Measurements from ENCODE around the gene PTPRM. TPM values are rescaled to one million over a fixed set of nuclear protein-coding genes. Genes with fewer than 3 reads are reported as not detected.

PTPRM gene
- total RNA-seq, 1 experiment from 2014 or later = 6.2 TPM

DNA sequence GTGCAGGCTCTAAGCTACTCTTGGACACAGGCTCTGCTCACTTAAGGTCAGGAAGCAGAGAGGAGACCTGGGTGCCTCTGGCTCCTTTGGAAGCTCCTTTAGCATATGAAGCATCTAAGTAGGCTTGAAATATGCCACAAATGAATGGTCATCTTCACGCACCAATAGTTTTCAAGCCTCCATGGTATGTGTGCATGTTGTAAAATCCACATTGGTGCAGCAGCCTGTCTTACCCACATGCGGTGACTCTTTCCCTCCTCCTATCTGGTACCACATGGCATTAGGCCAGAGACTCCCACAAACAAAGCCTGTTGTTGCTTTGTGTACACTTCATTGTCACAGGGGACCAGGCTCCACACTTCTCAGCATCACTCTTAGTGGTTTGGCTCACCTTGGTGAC lies 599.9 kb downstream of the PTPRM start:
- WGBS (ENCODE audit: extremely low coverage, insufficient read length, low lambda C conversion rate) = no CpG with 5 or more reads among the region's 2 CpGs
- no peaks in the 10 kb centered on the region for H3K27me3 ChIP-seq (ENCODE audit: insufficient read depth, low read length)
- no peaks in the 10 kb centered on the region for H3K4me1 ChIP-seq (ENCODE audit: insufficient read depth, low read length)
- H3K23me2 ChIP-seq (ENCODE audit: insufficient read length, low read depth, low read length, poor library complexity, severe bottlenecking) = no peaks in the 10 kb centered on the region
- H3K4me1 Mint-ChIP-seq = peaks cover 0 to 5% of the 10 kb centered on the region in 2 experiments; a peak in 2 of 4 replicates
- no peak overlapping the region for H3K18ac ChIP-seq (ENCODE audit: insufficient read length, low read depth, low read length)
- DNase-seq = no peak
- no peak overlapping the region for H4K91ac ChIP-seq (ENCODE audit: insufficient read length, low read depth, low read length)
- H2AK5ac ChIP-seq (ENCODE audit: insufficient read length, low read length) = no peak overlapping the region
- H3K4ac ChIP-seq (ENCODE audit: low read depth, low read length) = no peak overlapping the region
- no peak overlapping the region for H2AFZ ChIP-seq (ENCODE audit: low read length)
- TF ChIP-seq, protein P1, sequence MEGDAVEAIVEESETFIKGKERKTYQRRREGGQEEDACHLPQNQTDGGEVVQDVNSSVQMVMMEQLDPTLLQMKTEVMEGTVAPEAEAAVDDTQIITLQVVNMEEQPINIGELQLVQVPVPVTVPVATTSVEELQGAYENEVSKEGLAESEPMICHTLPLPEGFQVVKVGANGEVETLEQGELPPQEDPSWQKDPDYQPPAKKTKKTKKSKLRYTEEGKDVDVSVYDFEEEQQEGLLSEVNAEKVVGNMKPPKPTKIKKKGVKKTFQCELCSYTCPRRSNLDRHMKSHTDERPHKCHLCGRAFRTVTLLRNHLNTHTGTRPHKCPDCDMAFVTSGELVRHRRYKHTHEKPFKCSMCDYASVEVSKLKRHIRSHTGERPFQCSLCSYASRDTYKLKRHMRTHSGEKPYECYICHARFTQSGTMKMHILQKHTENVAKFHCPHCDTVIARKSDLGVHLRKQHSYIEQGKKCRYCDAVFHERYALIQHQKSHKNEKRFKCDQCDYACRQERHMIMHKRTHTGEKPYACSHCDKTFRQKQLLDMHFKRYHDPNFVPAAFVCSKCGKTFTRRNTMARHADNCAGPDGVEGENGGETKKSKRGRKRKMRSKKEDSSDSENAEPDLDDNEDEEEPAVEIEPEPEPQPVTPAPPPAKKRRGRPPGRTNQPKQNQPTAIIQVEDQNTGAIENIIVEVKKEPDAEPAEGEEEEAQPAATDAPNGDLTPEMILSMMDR (conservative IDR thresholded peaks at IDR 0.05) = no peak
- H3K27ac ChIP-seq (ENCODE audit: insufficient read length, low read depth, low read length) = no peak overlapping the region
- 0 out of 7 replicates have a peak overlapping the region, but pooled peaks of 1 of the 3 experiments have one; percentile 66 for H3K27ac Mint-ChIP-seq
- H3K4me3 Mint-ChIP-seq = no peak overlapping the region
- no peak overlapping the region for H2BK120ac ChIP-seq (ENCODE audit: low read depth, low read length, poor library complexity, severe bottlenecking)
- no peak overlapping the region for H3K4me2 ChIP-seq (ENCODE audit: insufficient read depth, insufficient read length, low read length)
- H2BK12ac ChIP-seq (ENCODE audit: insufficient read length, low read depth, low read length) = no peak overlapping the region
- H2BK20ac ChIP-seq (ENCODE audit: low read depth, low read length, poor library complexity, severe bottlenecking) = no peak overlapping the region
- no peak overlapping the region for H2BK5ac ChIP-seq (ENCODE audit: insufficient read length, low read length)
- no peaks in the 10 kb centered on the region for H3K79me2 ChIP-seq (ENCODE audit: insufficient read depth, low read length)
- H3K9me3 ChIP-seq (ENCODE audit: control insufficient read depth, low read depth, low read length) = no peaks in the 10 kb centered on the region
- H3K36me3 Mint-ChIP-seq (ENCODE audit: insufficient read depth in 1 of 3, low read depth in 3 of 3) = no peaks in the 10 kb centered on the region
- H3K79me1 ChIP-seq (ENCODE audit: insufficient read depth, low read depth, low read length, poor library complexity, severe bottlenecking) = no peaks in the 10 kb centered on the region
- no peak overlapping the region for H3K56ac ChIP-seq (ENCODE audit: insufficient read length, low read depth, low read length)
- no peak overlapping the region for H3K23ac ChIP-seq (ENCODE audit: insufficient read length, low read depth, low read length)
- H2BK15ac ChIP-seq (ENCODE audit: low read depth, low read length) = no peak overlapping the region
- H4K20me1 ChIP-seq (ENCODE audit: control insufficient read depth, insufficient read depth, insufficient read length) = no peaks in the 10 kb centered on the region
- H3K14ac ChIP-seq (ENCODE audit: insufficient read depth, low read length) = no peak overlapping the region
- no peaks in the 10 kb centered on the region for H3K9me3 Mint-ChIP-seq
- H4K8ac ChIP-seq (replicated peaks; ENCODE audit: insufficient read length, low read depth, low read length) = no peak overlapping the region
- H3T11ph ChIP-seq (ENCODE audit: low read length) = no peak overlapping the region
- no peaks in the 10 kb centered on the region for H3K27me3 Mint-ChIP-seq (ENCODE audit: low read depth)
- H3K9ac ChIP-seq (ENCODE audit: extremely low read depth, insufficient read length, low read length) = no peak overlapping the region
- no peak overlapping the region for H4K5ac ChIP-seq (ENCODE audit: insufficient read length, low read depth, low read length)
